ENCODE results near the gene WDR7.

The WDR7 gene

GRCh38 chr18:56831988-56832387, 180.8 kb downstream of the WDR7 start:
- H3K36me3 ChIP-seq (ENCODE audit: control insufficient read depth, insufficient read depth, low read length) = no peaks in the 10 kb centered on the region
- no peak overlapping the region for H3K9ac ChIP-seq (ENCODE audit: low read length)
- no peaks in the 10 kb centered on the region for H3K27me3 ChIP-seq (ENCODE audit: control insufficient read depth, insufficient read depth, low read length)
- no peak overlapping the region for H3K4me3 ChIP-seq (ENCODE audit: low read length)
- H3K9me3 ChIP-seq (ENCODE audit: control insufficient read depth, low read length) = no peaks in the 10 kb centered on the region
- H3K4me1 ChIP-seq (ENCODE audit: control insufficient read depth, insufficient read depth, low read length) = no peaks in the 10 kb centered on the region

- Histone ChIP-seq H3K4me3 (ENCODE audit: low read length) (no peak overlapping the region), H3K36me3 (ENCODE audit: control insufficient read depth, insufficient read depth, low read length) (no peaks in the 10 kb centered on the region), H3K9me3 (ENCODE audit: control insufficient read depth, low read length) (no peaks in the 10 kb centered on the region), H3K27me3 (ENCODE audit: control insufficient read depth, insufficient read depth, low read length) (no peaks in the 10 kb centered on the region), H3K4me1 (ENCODE audit: control insufficient read depth, insufficient read depth, low read length) (no peaks in the 10 kb centered on the region), H3K9ac (ENCODE audit: low read length) (no peak overlapping the region)
Observed at GRCh38 chr18:56835331-56835730, 184.2 kb downstream of the WDR7 start.

GRCh38 chr18:56836173-56836572, 185.0 kb downstream of the WDR7 start:
- Histone ChIP-seq H3K27me3 (ENCODE audit: control insufficient read depth, insufficient read depth, low read length) (no peaks in the 10 kb centered on the region), H3K4me1 (ENCODE audit: control insufficient read depth, insufficient read depth, low read length) (no peaks in the 10 kb centered on the region), H3K9me3 (ENCODE audit: control insufficient read depth, low read length) (no peaks in the 10 kb centered on the region), H3K4me3 (ENCODE audit: low read length) (no peak overlapping the region), H3K9ac (ENCODE audit: low read length) (no peak overlapping the region), H3K36me3 (ENCODE audit: control insufficient read depth, insufficient read depth, low read length) (no peaks in the 10 kb centered on the region)

GRCh38 chr18:56841836-56842235, 190.7 kb downstream of the WDR7 start:
- Histone ChIP-seq H3K4me3 (ENCODE audit: low read length) (no peak overlapping the region), H3K9me3 (ENCODE audit: control insufficient read depth, low read length) (no peaks in the 10 kb centered on the region), H3K9ac (ENCODE audit: low read length) (no peak overlapping the region), H3K4me1 (ENCODE audit: control insufficient read depth, insufficient read depth, low read length) (peaks cover 4% of the 10 kb centered on the region), H3K36me3 (ENCODE audit: control insufficient read depth, insufficient read depth, low read length) (no peaks in the 10 kb centered on the region), H3K27me3 (ENCODE audit: control insufficient read depth, insufficient read depth, low read length) (no peaks in the 10 kb centered on the region)

- Histone ChIP-seq H3K4me1 (ENCODE audit: control insufficient read depth, insufficient read depth, low read length) (peaks cover 4% of the 10 kb centered on the region), H3K9ac (ENCODE audit: low read length) (no peak overlapping the region), H3K27me3 (ENCODE audit: control insufficient read depth, insufficient read depth, low read length) (no peaks in the 10 kb centered on the region), H3K9me3 (ENCODE audit: control insufficient read depth, low read length) (no peaks in the 10 kb centered on the region), H3K4me3 (ENCODE audit: low read length) (no peak overlapping the region), H3K36me3 (ENCODE audit: control insufficient read depth, insufficient read depth, low read length) (no peaks in the 10 kb centered on the region)
Observed at GRCh38 chr18:56843241-56843640, 192.1 kb downstream of the WDR7 start.

- H3K9ac ChIP-seq (ENCODE audit: low read length) = no peak overlapping the region
- no peak overlapping the region for H3K4me3 ChIP-seq (ENCODE audit: low read length)
- H3K36me3 ChIP-seq (ENCODE audit: control insufficient read depth, insufficient read depth, low read length) = no peaks in the 10 kb centered on the region
- no peaks in the 10 kb centered on the region for H3K27me3 ChIP-seq (ENCODE audit: control insufficient read depth, insufficient read depth, low read length)
- no peaks in the 10 kb centered on the region for H3K9me3 ChIP-seq (ENCODE audit: control insufficient read depth, low read length)
- peaks cover 4% of the 10 kb centered on the region for H3K4me1 ChIP-seq (ENCODE audit: control insufficient read depth, insufficient read depth, low read length)
Observed at GRCh38 chr18:56844556-56844955, 193.4 kb downstream of the WDR7 start.

- H3K4me3 ChIP-seq (ENCODE audit: low read length) = no peak overlapping the region
- H3K9ac ChIP-seq (ENCODE audit: low read length) = no peak overlapping the region
- no peaks in the 10 kb centered on the region for H3K4me1 ChIP-seq (ENCODE audit: control insufficient read depth, insufficient read depth, low read length)
- H3K36me3 ChIP-seq (ENCODE audit: control insufficient read depth, insufficient read depth, low read length) = no peaks in the 10 kb centered on the region
- no peaks in the 10 kb centered on the region for H3K9me3 ChIP-seq (ENCODE audit: control insufficient read depth, low read length)
- H3K27me3 ChIP-seq (ENCODE audit: control insufficient read depth, insufficient read depth, low read length) = no peaks in the 10 kb centered on the region
Observed at GRCh38 chr18:56851774-56852173, 200.6 kb downstream of the WDR7 start.

GRCh38 chr18:56853961-56854360, 202.8 kb downstream of the WDR7 start:
- no peaks in the 10 kb centered on the region for H3K36me3 ChIP-seq (ENCODE audit: control insufficient read depth, insufficient read depth, low read length)
- no peak overlapping the region for H3K9ac ChIP-seq (ENCODE audit: low read length)
- H3K4me3 ChIP-seq (ENCODE audit: low read length) = no peak overlapping the region
- H3K4me1 ChIP-seq (ENCODE audit: control insufficient read depth, insufficient read depth, low read length) = no peaks in the 10 kb centered on the region
- H3K27me3 ChIP-seq (ENCODE audit: control insufficient read depth, insufficient read depth, low read length) = no peaks in the 10 kb centered on the region
- H3K9me3 ChIP-seq (ENCODE audit: control insufficient read depth, low read length) = no peaks in the 10 kb centered on the region

GRCh38 chr18:56861244-56861643, 210.1 kb downstream of the WDR7 start:
- Histone ChIP-seq H3K27me3 (ENCODE audit: control insufficient read depth, insufficient read depth, low read length) (no peaks in the 10 kb centered on the region), H3K9ac (ENCODE audit: low read length) (no peak overlapping the region), H3K4me3 (ENCODE audit: low read length) (no peak overlapping the region), H3K4me1 (ENCODE audit: control insufficient read depth, insufficient read depth, low read length) (no peaks in the 10 kb centered on the region), H3K9me3 (ENCODE audit: control insufficient read depth, low read length) (no peaks in the 10 kb centered on the region), H3K36me3 (ENCODE audit: control insufficient read depth, insufficient read depth, low read length) (no peaks in the 10 kb centered on the region)

GRCh38 chr18:56869189-56869777, 218.1 kb downstream of the WDR7 start:
- Histone ChIP-seq H3K27me3 (ENCODE audit: control insufficient read depth, insufficient read depth, low read length) (no peaks in the 10 kb centered on the region), H3K36me3 (ENCODE audit: control insufficient read depth, insufficient read depth, low read length) (no peaks in the 10 kb centered on the region), H3K4me3 (ENCODE audit: low read length) (no peak overlapping the region), H3K9me3 (ENCODE audit: control insufficient read depth, low read length) (no peaks in the 10 kb centered on the region), H3K9ac (ENCODE audit: low read length) (no peak overlapping the region), H3K4me1 (ENCODE audit: control insufficient read depth, insufficient read depth, low read length) (no peaks in the 10 kb centered on the region)

GRCh38 chr18:56870982-56871381, 219.8 kb downstream of the WDR7 start:
- no peaks in the 10 kb centered on the region for H3K4me1 ChIP-seq (ENCODE audit: control insufficient read depth, insufficient read depth, low read length)
- no peak overlapping the region for H3K9ac ChIP-seq (ENCODE audit: low read length)
- no peaks in the 10 kb centered on the region for H3K9me3 ChIP-seq (ENCODE audit: control insufficient read depth, low read length)
- no peak overlapping the region for H3K4me3 ChIP-seq (ENCODE audit: low read length)
- H3K27me3 ChIP-seq (ENCODE audit: control insufficient read depth, insufficient read depth, low read length) = no peaks in the 10 kb centered on the region
- no peaks in the 10 kb centered on the region for H3K36me3 ChIP-seq (ENCODE audit: control insufficient read depth, insufficient read depth, low read length)

GRCh38 chr18:56872140-56872539, 221.0 kb downstream of the WDR7 start:
- H3K9me3 ChIP-seq (ENCODE audit: control insufficient read depth, low read length) = no peaks in the 10 kb centered on the region
- H3K4me1 ChIP-seq (ENCODE audit: control insufficient read depth, insufficient read depth, low read length) = no peaks in the 10 kb centered on the region
- H3K4me3 ChIP-seq (ENCODE audit: low read length) = no peak overlapping the region
- H3K9ac ChIP-seq (ENCODE audit: low read length) = no peak overlapping the region
- no peaks in the 10 kb centered on the region for H3K27me3 ChIP-seq (ENCODE audit: control insufficient read depth, insufficient read depth, low read length)
- H3K36me3 ChIP-seq (ENCODE audit: control insufficient read depth, insufficient read depth, low read length) = no peaks in the 10 kb centered on the region
